Large intestine (tissue), 3 donors: Measurements from ENCODE around the gene FOXA3. TPM values are rescaled to one million over a fixed set of nuclear protein-coding genes. Genes with fewer than 3 reads are reported as not detected.

Experiments used
- DNase-seq, 2 donors: peaks; one replicate each; pipeline versions ENCODE4 v3.0.0 to v3.0.0-alpha.2; 2013
- H3K27ac ChIP-seq: one replicate; pipeline ENCODE4 v1.5.1; 2013; ENCODE audit warnings: low read length
- H3K27me3 ChIP-seq: 2 replicates; pipeline ENCODE4 v1.6.1; 2013; ENCODE audit warnings: low read length; ENCODE audit not compliant: control insufficient read depth, insufficient read depth
- H3K36me3 ChIP-seq: 2 replicates; pipeline ENCODE4 v1.6.1; 2013; ENCODE audit warnings: low read length; ENCODE audit not compliant: control insufficient read depth, insufficient read depth
- H3K4me1 ChIP-seq: one replicate; pipeline ENCODE4 v1.6.1; 2013; ENCODE audit warnings: low read length; ENCODE audit not compliant: control insufficient read depth, insufficient read depth
- H3K4me3 ChIP-seq: one replicate; pipeline ENCODE4 v1.5.1; 2013; ENCODE audit warnings: low read length
- H3K9me3 ChIP-seq: one replicate; pipeline ENCODE4 v1.6.1; 2013; ENCODE audit warnings: mild to moderate bottlenecking, low read depth, low read length, moderate library complexity; ENCODE audit not compliant: control insufficient read depth
- WGBS: methylation state at CpG from one replicate; pipeline ENCODE4 v1.1.5; 2013; ENCODE audit warnings: low lambda C conversion rate; ENCODE audit not compliant: insufficient coverage; 5-methylcytosine and 5-hydroxymethylcytosine counted together
- polyA plus RNA-seq: library from polyadenylated mRNA; unstranded; fragments of 120-200 nt; gene quantifications from one replicate; pipeline ENCODE4 v1.2.1, GENCODE V29; 2013

FOXA3 gene
- polyA plus RNA-seq, 1 donor = 21.3 TPM

GRCh38 chr19:45820413-45821102 is 43.6 kb upstream of the FOXA3 start:
- no peak for DNase-seq
- H3K27ac ChIP-seq = no peak overlapping the region
- H3K4me1 ChIP-seq = no peaks in the 10 kb centered on the region
- no peaks in the 10 kb centered on the region for H3K27me3 ChIP-seq
- no CpG with 5 or more reads among the region's 20 CpGs for WGBS
- peaks cover 65% of the 10 kb centered on the region for H3K36me3 ChIP-seq
- no peaks in the 10 kb centered on the region for H3K9me3 ChIP-seq
- no peak overlapping the region for H3K4me3 ChIP-seq

- H3K27ac ChIP-seq = no peak overlapping the region
- no peaks in the 10 kb centered on the region for H3K4me1 ChIP-seq
- peaks cover 70% of the 10 kb centered on the region for H3K36me3 ChIP-seq
- DNase-seq = no peak
- no peaks in the 10 kb centered on the region for H3K27me3 ChIP-seq
- no peaks in the 10 kb centered on the region for H3K9me3 ChIP-seq
- no peak overlapping the region for H3K4me3 ChIP-seq
- WGBS = no CpG with 5 or more reads among the region's 8 CpGs
Measured at GRCh38 chr19:45821103-45821521, 43.0 kb upstream of the FOXA3 start.

GRCh38 chr19:45821570-45821969 is 42.6 kb upstream of the FOXA3 start:
- WGBS = no CpG with 5 or more reads among the region's 10 CpGs
- DNase-seq = no peak

GRCh38 chr19:45822716-45823115 is 41.4 kb upstream of the FOXA3 start:
- peaks cover 84% of the 10 kb centered on the region for H3K36me3 ChIP-seq

More at GRCh38 chr19:45821570-45821969, 42.6 kb upstream of the FOXA3 start:
- no peaks in the 10 kb centered on the region for H3K9me3 ChIP-seq
- no peak overlapping the region for H3K27ac ChIP-seq
- no peaks in the 10 kb centered on the region for H3K4me1 ChIP-seq
- no peak overlapping the region for H3K4me3 ChIP-seq
- no peaks in the 10 kb centered on the region for H3K27me3 ChIP-seq
- peaks cover 75% of the 10 kb centered on the region for H3K36me3 ChIP-seq

GRCh38 chr19:45823182-45823581 is 40.9 kb upstream of the FOXA3 start:
- Histone ChIP-seq H3K36me3 (peaks cover 84% of the 10 kb centered on the region), H3K4me1 (no peaks in the 10 kb centered on the region), H3K4me3 (no peak overlapping the region), H3K27me3 (no peaks in the 10 kb centered on the region), H3K9me3 (no peaks in the 10 kb centered on the region), H3K27ac (no peak overlapping the region)
- WGBS = no CpG with 5 or more reads among the region's 12 CpGs
- DNase-seq = no peak

More at GRCh38 chr19:45822716-45823115, 41.4 kb upstream of the FOXA3 start:
- Histone ChIP-seq H3K27me3 (no peaks in the 10 kb centered on the region), H3K27ac (no peak overlapping the region), H3K4me3 (no peak overlapping the region), H3K4me1 (no peaks in the 10 kb centered on the region), H3K9me3 (no peaks in the 10 kb centered on the region)
- no peak for DNase-seq
- no CpG with 5 or more reads among the region's 5 CpGs for WGBS

GRCh38 chr19:45824041-45824471 is 40.1 kb upstream of the FOXA3 start:
- H3K27ac ChIP-seq = no peak overlapping the region
- peaks cover 90% of the 10 kb centered on the region for H3K36me3 ChIP-seq
- H3K4me1 ChIP-seq = no peaks in the 10 kb centered on the region
- no CpG with 5 or more reads among the region's 12 CpGs for WGBS
- H3K27me3 ChIP-seq = no peaks in the 10 kb centered on the region
- no peak overlapping the region for H3K4me3 ChIP-seq
- no peaks in the 10 kb centered on the region for H3K9me3 ChIP-seq
- DNase-seq = no peak

GRCh38 chr19:45824531-45825262 is 39.4 kb upstream of the FOXA3 start:
- Histone ChIP-seq H3K36me3 (peaks cover 91% of the 10 kb centered on the region), H3K9me3 (no peaks in the 10 kb centered on the region), H3K4me3 (no peak overlapping the region), H3K27ac (no peak overlapping the region), H3K4me1 (no peaks in the 10 kb centered on the region), H3K27me3 (no peaks in the 10 kb centered on the region)
- no CpG with 5 or more reads among the region's 26 CpGs for WGBS
- no peak for DNase-seq

GRCh38 chr19:45825263-45825605 is 38.9 kb upstream of the FOXA3 start:
- Histone ChIP-seq H3K27ac (no peak overlapping the region), H3K4me1 (no peaks in the 10 kb centered on the region), H3K4me3 (no peak overlapping the region), H3K9me3 (no peaks in the 10 kb centered on the region), H3K36me3 (peaks cover 91% of the 10 kb centered on the region), H3K27me3 (no peaks in the 10 kb centered on the region)
- WGBS = no CpG with 5 or more reads among the region's 8 CpGs
- no peak for DNase-seq

- Histone ChIP-seq H3K4me3 (no peak overlapping the region), H3K27ac (no peak overlapping the region), H3K9me3 (no peaks in the 10 kb centered on the region), H3K36me3 (peaks cover 90% of the 10 kb centered on the region), H3K4me1 (no peaks in the 10 kb centered on the region), H3K27me3 (no peaks in the 10 kb centered on the region)
- DNase-seq = no peak
- no CpG with 5 or more reads among the region's 22 CpGs for WGBS
Measured at GRCh38 chr19:45825917-45826893, 37.9 kb upstream of the FOXA3 start.

- Histone ChIP-seq H3K4me1 (no peaks in the 10 kb centered on the region), H3K27ac (no peak overlapping the region), H3K27me3 (no peaks in the 10 kb centered on the region), H3K36me3 (peaks cover 90% of the 10 kb centered on the region), H3K4me3 (no peak overlapping the region), H3K9me3 (no peaks in the 10 kb centered on the region)
- no CpG with 5 or more reads among the region's 11 CpGs for WGBS
- no peak for DNase-seq
Measured at GRCh38 chr19:45826934-45827333, 37.2 kb upstream of the FOXA3 start.
